Stimulated activated CD4-positive, alpha-beta T cell treated with anti-CD3 and anti-CD28 coated beads, Interleukin-4, amount 100 ng/mL, for 1 hour (primary cell): ENCODE results near the gene OSBPL10.

Source experiments
- DNase-seq: peaks from one replicate; pipeline ENCODE4 v3.0.0-alpha.2; 2020

The OSBPL10 gene

DNA sequence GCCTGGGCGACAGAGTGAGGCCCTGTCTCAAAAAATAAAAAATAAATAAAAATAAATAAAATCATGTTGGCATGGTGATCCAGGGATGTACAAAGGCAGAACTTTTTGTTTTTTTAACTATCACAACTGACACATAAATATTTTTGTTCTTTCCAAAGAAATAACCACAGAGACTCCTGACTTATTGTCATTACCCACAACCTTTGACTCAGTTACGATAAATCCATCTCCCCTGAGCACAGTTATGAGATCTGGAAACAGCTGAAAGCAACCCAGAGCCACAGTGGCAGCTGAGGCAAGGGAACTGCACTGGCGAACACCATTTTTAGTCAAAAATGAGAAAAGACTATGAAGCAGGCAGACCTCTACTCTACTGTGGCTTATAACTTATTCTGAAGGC, 24.0 kb downstream of the OSBPL10 start:
- DNase-seq: no peak

DNA sequence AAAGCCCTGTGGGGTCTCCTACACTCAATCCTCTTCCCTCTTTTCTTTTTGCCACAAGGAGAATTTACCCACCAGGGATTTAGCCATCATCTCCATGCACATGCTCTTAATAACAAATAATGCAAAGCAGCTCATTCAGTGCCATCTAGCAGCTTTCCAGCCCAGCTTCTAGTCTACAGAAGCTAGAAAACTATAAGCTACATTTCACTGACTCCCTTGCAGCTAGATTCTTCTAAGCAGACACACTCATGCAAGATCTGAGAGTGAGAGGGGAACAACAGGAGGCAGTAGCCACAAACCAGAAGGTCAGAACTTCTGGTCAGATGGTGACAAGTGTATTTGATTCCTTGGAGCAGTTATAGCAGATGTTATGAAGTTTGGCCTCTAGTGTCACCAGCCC, 25.5 kb downstream of the OSBPL10 start:
- no peak for DNase-seq

DNA sequence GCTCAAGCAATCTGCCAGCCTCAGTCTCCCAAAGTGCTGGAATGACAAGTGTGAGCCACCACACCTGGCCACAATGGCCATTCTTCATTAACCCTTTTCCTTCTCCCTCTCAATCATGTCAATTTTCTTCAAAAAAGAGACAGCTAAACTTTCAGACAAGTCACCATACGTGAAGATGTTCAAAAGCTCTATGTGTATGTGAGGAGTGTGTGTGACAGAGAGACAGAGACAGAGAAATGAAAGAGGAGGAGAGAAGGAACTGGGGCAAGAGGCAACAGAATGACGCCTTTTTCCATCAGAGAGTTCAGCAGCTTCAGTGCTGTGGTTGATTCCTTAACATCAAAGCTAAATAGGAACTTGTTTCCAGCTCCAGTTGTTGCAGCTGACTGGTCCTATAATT, 27.4 kb downstream of the OSBPL10 start:
- DNase-seq: no peak

DNA sequence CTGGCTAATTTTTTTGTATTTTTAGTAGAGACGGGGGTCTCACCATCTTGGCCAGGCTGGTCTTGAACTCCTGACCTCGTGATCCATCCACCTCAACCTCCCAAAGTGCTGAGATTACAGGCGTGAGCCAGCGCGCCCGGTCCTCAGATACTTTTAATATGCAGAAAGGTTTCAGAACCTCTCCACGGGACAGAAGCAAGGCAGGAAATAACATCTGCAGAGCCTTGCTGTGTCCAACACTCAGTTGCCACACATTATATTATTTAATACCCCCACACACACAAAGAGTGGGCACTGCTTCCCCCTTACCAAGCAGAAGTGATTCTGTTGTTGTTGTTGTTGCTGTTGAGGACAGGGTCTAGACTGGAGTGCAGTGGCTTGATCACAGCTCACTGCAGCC, 28.0 kb downstream of the OSBPL10 start:
- DNase-seq: no peak

DNA sequence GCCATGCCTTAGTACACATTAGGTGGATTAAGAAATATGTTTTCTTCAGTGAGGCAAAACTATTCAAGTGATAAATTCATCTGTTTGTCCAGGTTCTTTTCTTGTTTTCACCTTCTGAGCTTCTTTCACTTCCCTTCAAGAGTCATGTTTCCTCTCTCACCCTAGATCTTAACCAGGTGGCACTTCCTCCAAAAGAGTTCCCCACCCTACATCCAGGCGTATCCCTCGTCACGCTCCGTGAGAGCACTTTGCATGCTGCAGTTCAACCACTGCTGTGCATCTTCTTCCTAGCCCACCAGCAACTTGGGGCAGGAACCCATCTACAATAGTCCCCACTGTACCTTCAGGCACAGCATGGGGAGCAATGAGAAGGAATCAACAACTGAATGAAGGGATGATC, 28.9 kb downstream of the OSBPL10 start:
- DNase-seq: no peak

DNA sequence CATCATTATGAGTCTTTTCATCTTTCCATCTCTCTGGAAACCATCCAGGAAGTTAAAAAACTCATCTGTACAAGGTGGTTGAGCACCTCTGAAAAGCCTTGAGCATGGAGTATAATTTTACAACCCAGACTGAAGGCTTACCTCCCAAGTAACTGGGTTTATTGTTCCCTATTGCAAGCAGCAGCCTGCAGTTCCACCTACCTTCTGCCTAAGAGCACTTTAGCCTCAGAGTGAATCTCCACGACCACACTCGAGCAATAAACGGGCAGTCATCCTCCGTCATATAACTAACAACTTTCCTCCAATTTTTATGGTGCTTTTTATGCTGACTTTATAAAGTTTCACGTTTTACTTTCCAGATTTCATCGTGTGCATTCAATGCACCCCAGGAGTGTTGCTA, 32.8 kb downstream of the OSBPL10 start:
- DNase-seq: no peak

DNA sequence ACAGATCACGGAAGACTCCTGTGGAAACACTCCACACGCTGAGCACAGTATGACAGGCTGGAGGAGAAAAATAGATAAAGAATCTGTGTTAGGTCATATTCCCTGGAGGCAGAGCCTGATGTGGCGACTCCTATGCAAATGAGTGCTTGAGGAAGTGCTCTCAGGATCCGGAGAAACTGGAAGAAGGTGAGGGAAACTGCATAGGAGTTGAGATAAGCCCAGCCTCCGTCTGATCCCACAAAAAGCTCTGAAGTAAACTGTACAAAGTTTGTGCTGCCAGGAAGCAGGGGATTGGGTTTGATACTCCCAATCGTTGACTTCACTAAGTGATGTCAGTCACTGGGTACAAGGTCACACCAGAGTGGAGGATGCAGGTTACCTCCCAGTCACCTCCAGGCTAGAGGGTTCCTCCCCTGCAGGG, 33.4 kb downstream of the OSBPL10 start:
- no peak for DNase-seq

DNA sequence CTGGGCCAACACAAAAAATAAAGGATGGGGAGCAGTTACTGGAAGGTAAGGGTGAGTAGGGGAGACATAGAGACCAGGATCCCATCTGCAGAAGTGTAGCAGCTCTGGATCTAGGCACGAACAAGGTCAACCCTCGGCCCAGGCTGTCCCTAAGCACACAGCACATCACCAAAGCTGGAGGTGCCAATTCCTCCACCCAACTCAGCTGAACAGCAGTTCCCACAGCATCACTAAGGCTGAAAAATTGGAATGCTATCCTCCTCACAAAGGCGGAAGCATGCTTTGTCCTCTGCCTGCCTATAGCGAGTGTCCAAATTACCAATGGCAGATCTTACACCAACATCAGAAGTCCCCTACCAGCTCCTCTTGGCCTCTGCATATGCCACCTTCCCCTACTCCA, 33.9 kb downstream of the OSBPL10 start:
- DNase-seq: no peak

DNA sequence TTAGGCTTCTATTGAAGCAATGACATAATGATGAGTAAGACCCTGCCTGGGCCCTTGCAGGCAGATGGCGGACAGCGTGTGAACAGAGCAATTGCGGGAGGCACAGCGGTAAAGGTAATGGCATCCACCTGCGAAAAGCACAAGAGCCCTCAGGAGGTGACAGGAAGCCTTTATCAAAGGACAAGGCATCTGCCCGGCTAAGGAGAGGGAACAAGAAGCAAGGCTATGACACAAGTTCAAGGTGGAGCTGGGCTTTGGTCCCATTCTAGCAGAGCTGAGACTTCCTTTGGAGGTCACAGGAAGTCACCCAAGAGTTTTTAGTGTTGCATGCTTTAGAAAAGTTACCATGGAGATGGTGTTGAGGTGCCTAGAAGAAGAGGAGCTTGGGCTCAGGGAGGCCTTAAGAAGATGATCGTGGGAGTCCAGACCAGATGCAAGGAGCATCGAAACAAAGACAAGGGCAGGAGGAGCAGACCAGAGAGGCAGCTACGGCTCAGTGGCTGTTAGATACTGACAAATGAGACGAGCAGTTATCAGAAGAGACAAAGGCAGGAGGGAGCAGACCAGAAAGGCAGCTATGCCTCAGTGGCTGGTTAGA, 34.5 kb downstream of the OSBPL10 start:
- no peak for DNase-seq

DNA sequence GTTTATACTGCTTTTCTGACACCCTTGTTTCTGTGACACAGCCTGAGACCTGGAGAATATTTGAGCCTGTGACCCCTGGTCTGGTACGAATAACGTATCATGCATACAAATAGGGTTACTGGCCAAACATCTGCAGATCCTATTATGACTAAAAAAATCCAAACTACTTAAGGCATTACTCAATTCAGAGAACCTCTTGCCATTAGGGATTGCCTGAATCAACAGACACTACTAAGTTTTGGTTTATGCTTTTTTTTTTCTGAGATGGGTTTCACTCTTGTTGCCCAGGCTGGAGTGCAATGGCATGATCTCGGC, 35.4 kb downstream of the OSBPL10 start:
- DNase-seq: no peak

DNA sequence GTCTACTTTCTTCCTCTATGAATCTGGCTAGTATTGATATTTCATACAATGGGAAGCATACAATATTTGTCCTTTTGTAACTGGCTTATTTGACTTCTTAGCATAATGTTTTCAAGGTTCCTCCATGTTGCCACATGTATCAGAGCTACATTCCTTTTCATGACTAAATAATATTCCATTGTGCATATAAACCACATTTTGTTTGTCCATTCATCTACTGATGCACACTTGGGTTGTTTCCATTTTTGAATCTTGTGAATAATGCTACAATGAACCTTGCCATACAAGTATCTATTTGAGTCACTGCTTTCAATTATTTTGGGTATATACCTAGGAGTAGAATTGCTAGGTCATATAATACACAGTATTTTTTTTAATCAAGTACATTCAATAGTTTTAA, 38.0 kb downstream of the OSBPL10 start:
- no peak for DNase-seq

DNA sequence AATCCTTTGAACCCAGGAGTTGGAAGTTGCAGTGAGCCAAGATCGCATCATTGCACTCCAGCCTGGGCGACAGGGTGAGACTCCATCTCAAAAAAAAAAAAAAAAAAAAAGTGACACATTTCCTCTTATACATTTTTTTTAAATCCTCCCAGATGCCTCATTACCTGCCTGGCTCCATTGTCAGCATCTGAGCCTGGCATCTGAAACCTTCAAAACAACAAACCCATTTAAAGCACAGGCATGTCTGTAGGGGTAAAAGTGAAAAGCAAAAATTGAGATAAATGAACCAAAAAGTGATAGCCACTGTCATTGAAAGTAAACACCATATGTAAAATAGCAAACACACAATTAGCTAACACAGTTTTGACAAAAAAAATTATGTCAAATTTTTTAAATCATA, 38.6 kb downstream of the OSBPL10 start:
- DNase-seq: no peak

DNA sequence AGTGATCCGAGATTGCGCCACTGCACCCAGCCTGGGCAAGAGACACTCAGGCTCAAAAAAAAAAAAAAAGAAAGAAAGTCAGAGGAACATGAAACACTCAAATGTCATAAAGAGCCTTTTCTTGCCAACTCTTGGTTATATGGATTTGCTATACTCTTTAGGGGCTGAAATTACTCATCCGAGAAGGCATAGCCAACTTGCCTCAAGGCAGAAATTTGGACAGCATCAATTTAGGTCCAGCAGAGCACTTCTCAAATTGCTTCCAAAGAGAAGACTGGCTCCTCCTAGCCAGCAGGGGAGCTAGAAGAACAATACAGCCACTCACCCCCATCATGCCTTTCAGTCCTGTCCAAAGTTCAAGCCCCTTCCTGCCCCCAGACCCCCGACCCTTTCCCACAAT, 43.8 kb downstream of the OSBPL10 start:
- no peak for DNase-seq

DNA sequence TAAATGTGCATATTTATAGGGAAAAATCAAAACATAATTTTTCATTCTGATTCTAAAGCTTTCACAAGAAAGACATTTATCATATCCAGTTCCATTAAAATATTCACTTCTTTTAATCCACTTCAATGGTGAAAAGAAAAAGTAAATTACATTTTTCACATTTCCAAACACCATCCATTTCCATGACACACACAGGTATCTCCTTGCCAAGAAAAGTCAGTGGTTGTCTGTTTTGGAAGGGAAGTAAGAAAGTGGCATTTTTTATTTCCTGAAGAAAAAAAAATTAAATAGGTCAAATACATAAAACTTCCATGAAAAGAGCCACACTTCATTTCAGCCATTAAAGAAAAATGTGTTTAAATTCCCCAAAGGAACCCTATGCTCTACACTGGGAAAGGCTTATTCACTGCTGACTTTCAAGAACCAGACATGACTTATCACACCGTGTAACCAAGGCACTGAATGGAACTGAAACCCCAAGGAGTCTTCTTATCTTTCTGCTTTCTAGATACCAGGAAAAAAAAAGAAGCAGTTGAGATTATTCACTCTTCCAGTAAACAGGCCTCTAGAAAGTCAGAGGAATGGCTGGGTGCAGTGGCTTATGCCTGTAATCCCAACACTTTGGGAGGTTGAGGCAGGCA, 44.5 kb downstream of the OSBPL10 start:
- no peak for DNase-seq

DNA sequence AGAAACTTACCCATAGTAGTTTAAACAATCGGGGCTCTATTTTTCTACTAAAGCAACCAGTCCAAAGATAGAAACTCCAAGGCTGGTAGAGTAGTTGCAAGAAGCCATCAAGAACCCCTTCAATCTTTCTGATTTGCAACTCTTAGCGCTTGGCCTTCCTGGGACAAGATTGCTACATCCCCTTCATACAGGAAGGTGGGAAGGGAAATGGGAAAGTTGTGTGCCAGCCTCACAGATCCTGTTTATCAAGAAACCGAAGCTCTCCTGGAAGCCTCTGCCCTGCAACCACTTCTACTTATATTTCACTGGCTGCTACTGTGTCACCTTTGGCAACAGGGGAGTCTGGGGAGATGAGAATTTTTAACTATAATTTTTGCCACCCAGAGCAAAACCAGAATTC, 46.2 kb downstream of the OSBPL10 start:
- DNase-seq: no peak

DNA sequence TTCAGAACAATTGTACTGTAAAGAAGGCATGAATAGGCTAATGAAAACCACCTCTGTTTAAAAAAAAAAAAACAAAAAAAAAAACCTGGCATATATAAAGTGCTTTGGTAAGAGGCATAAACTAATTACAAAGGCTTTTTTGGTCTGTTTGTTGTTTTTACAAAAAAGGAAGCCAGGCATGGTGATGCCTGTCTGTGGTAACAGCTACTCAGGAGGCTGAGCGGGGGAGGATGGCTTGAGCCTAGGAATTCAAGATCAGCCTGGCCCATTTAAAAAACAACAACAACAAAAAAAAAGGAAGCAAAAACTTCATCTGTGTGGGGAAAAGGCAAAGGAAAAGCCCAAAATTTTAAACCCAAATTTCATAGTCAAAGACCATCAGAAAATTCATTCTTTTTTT, 47.0 kb downstream of the OSBPL10 start:
- no peak for DNase-seq

DNA sequence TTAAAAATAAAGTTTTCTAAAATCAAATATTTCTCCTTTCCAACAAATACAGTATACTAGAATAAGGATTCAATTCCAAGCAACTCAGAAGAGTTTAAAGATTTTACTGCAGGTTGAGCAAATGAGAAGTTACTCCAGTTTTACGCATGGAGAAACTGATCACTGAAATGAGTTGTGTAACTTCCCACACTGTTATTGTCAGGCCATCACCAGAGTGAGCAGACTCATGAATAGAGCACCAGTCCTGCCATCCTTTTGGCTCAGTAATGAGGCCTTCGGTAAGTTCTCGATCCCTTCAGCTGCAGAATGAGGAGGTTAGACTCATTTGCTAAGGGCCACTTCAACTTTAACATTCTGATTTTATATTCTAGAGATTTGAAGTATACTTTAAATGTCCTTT, 48.1 kb downstream of the OSBPL10 start:
- no peak for DNase-seq

DNA sequence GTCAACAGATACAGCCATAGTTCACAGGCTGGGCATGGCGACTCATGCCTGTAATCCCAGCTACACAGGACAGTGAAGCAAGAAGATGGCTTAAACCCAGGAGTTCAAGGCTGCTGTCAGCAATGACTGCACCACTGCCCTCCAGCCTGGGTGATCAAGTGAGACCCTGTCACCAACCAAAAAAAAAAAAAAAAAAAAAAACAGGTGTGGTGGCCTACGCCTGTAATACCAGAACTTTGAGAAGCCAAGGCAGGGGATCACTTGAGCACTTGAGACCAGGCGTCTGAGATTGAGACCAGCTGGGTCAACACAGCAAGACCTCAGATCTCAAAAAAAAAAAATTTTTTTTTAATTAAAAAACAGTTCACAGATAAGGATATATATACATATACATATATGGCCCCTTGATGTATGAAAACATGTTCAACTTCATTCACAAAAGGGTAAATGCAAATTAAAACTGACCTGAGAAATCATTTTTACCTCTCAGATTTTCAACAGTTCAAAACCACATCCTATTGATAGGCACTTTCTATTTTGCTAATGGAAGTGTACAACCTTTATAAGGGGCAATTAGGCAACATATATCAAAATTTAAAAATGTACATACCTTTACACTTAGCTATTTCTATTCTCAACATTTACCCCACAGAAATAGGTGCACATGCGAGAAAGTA, 51.1 kb downstream of the OSBPL10 start:
- DNase-seq: no peak

DNA sequence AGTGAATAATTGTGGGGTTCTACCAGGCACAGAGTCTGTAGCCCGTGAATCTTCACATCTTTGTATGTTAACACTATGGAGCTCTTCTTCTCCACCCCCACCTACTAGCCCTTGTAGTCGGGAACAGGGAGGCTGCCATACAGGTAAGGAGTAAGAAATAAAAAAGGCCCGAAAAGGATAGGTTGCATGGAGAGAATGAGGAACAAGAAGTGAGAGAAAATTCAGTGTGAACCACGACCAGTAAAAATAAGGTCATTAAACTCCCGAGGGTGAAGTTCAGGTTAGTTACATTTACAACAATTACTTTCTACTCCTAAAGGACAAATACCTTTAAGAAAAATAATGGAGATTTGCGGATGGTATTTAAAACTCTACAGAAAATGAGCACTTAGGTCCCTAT, 53.3 kb downstream of the OSBPL10 start:
- no peak for DNase-seq

DNA sequence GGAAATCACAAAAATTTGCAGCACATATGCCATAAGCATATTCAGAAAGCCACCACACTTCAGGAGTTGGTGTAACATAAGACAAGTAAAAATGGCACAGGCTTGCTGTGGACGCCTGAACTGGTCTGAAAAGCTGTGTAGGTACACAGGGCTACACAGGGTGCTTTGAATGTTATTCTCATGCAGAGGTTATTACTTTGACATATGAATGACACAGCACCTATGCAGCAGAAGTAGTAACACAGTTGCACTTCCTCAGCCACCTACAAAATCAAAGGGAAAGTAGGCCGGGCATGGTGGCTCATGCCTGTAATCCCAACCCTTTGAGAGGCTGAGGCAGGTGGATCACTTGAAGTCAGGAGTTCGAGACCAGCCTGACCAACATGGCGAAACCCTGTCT, 54.5 kb downstream of the OSBPL10 start:
- no peak for DNase-seq

DNA sequence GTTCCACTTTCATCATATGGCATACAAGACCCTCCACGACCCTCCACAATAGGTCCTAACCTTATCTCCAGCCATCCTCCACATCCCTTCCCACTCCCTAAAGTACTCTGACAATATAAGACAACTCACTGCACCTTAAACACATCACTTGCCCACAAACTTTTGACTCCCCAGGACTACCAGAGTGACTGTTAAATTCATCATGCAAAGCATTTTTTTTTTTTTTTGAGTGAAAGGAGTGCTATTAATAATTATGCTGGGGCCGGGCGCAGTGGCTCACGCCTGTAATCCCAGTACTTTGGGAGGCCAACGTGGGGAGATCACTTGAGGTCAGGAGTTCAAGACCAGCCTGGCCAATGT, 55.8 kb downstream of the OSBPL10 start:
- DNase-seq: no peak

DNA sequence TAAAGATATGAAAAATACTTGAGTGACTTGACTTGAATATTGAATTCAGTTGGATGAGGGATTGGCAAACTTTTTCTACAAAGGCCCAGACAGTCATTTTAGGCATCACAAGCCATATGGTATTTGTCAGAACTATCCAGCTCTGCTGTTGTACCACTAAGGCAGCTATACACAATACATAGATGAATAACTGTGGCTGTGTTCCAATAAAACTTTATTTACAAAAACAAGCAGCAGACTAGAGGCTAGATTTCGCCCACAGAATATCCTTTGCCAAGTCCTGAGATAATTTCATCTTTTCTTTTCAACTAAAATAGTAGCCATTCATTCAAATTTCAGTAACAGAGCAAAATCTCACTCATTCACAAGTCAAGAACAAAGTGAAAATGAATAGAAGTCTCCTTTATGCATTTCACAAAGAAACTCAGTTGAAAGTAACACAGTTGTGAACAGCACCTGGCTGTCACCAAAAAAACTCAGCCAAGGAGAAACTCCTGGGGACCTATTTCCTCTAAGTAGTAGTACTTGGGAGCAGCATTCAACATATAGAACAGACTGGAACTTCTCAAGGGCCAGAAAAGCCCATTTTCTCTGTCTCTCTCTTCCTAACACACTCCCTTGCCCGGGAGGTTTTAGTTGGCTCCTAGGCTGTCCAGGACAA, 56.3 kb downstream of the OSBPL10 start:
- no peak for DNase-seq

DNA sequence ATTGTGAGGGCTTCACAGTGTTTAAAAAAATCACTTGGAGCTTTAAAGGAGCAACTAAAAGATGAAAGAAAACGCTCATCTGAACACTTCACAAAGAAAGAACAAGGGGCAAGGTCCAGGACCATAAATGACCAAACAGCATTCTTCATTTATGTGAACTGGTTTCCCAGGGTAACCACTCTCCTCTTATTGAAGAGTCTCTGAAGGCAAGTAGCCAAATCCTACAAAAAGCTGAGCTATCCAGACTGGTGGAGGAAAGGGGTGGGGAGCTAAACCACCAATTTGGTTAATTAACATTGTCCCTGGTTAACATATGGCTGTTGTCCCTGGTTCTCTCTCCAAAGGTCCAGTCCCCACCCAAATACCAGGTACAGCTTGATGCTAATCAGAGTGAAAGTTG, 58.1 kb downstream of the OSBPL10 start:
- no peak for DNase-seq

DNA sequence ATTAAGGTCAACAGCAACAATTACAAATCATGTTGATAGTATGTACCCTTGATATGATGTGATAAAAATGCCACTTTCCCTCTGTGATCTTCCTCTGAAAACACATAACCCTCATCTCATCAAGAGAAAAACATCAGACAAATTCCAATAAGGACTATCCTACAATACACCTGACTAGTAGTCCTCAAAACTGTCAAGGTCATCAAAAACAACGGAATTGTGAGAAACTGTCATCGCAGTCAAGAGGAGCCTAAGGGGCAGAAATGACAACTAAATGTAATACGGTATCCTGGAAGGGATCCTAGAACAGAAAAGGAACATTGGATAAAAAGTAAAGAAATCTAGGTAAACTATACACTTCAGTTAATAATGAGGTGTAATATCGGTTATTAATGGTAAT, 59.2 kb downstream of the OSBPL10 start:
- DNase-seq: no peak

DNA sequence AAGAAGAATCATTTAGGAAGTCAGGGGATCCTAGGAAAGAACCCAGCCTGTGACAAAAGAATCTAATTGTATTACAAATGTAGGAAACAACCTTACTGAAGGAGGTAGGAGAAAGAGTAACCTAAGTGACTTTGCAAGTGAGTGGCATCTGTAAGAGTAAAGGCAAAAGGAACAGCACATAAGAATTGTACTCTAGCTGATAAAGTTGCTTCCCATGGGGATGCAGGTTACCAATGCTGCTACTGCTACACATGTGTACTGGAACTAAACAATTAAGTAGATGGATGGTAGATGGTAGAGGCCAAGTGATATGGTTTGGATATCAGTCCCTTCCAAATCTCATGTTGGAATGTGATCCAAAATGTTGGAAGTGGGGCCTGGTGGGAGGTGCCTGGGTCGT, 60.8 kb downstream of the OSBPL10 start:
- DNase-seq: no peak
